GM12878 (cell line): Measurements from ENCODE around the gene PSMC3IP. TPM values are rescaled to one million over a fixed set of nuclear protein-coding genes. Genes with fewer than 3 reads are reported as not detected.
A peak's percentile ranks its signal among the peaks of the same experiment; 100 is the strongest.

ENCODE experiments used
- ASH2L ChIP-seq: fragments of 300-600, 200-600 bp; sonication (generic); IDR thresholded peaks from 2 replicates; pipeline ENCODE4 v1.6.1; 2017; ENCODE audit warnings: low read depth, mild to moderate bottlenecking, borderline replicate concordance
- ATF3 ChIP-seq: IDR thresholded peaks from 2 replicates; pipeline ENCODE4 v1.6.1; 2011; ENCODE audit warnings: low read depth, mild to moderate bottlenecking, low read length, moderate library complexity, borderline replicate concordance; ENCODE audit errors: extremely low read depth
- BCLAF1 ChIP-seq: fragments of 450-650 bp; IDR thresholded peaks from 2 replicates; pipeline ENCODE4 v1.6.1; 2017; ENCODE audit warnings: antibody characterized with exemption, mild to moderate bottlenecking, moderate library complexity
- BHLHE40 ChIP-seq, 2 experiments: fragments of 450-650 bp in 1 of 2; IDR thresholded peaks; 2 replicates each; pipeline ENCODE4 v1.6.1; 2011 to 2017; ENCODE audit warnings: low read depth in 2 of 2, borderline replicate concordance in 1 of 2, improper control_type of control experiment in 1 of 2, low read length in 1 of 2, mild to moderate bottlenecking in 1 of 2
- CHD2 ChIP-seq: IDR thresholded peaks from 2 replicates; pipeline ENCODE4 v1.6.1; 2011; ENCODE audit warnings: low read depth, low read length, improper control_type of control experiment, borderline replicate concordance
- E2F4 ChIP-seq: IDR thresholded peaks from 2 replicates; pipeline ENCODE4 v1.6.1; 2012; ENCODE audit warnings: low read depth, low read length, improper control_type of control experiment
- EED ChIP-seq: sonication (generic); IDR thresholded peaks from 2 replicates; pipeline ENCODE4 v1.6.1; 2016; ENCODE audit warnings: antibody characterized with exemption, low read depth
- ELK1 ChIP-seq: IDR thresholded peaks from 2 replicates; pipeline ENCODE4 v1.6.1; 2012; ENCODE audit warnings: low read depth, low read length, improper control_type of control experiment
- EZH2 ChIP-seq: IDR thresholded peaks from 2 replicates; pipeline ENCODE4 v1.6.1; 2012; ENCODE audit warnings: low read depth, mild to moderate bottlenecking, control low read depth, inconsistent platforms, low read length, borderline replicate concordance; ENCODE audit not compliant: control insufficient read depth
- IKZF2 ChIP-seq, 2 experiments: fragments of 450-650 bp; IDR thresholded peaks; 2 replicates each; pipeline ENCODE4 v1.6.1; 2017; ENCODE audit warnings: mild to moderate bottlenecking in 2 of 2, moderate library complexity in 2 of 2
- IRF5 ChIP-seq: fragments of 450-650 bp; IDR thresholded peaks from 2 replicates; pipeline ENCODE4 v1.6.1; 2017; ENCODE audit warnings: borderline replicate concordance
- KAT2A ChIP-seq: conservative IDR thresholded peaks from 2 replicates; pipeline ENCODE4 v1.6.1; 2011; ENCODE audit warnings: low read depth, low read length; ENCODE audit not compliant: control insufficient read depth
- MLLT1 ChIP-seq: fragments of 450-650 bp; IDR thresholded peaks from 2 replicates; pipeline ENCODE4 v1.6.1; 2016; ENCODE audit warnings: mild to moderate bottlenecking
- NBN ChIP-seq: fragments of 450-650 bp; IDR thresholded peaks from 2 replicates; pipeline ENCODE4 v1.6.1; 2016
- NFIC ChIP-seq: IDR thresholded peaks from 2 replicates; pipeline ENCODE4 v1.6.1; 2012; ENCODE audit warnings: low read depth, mild to moderate bottlenecking, inconsistent platforms, low read length, moderate library complexity
- NR2C2 ChIP-seq: IDR thresholded peaks from 2 replicates; pipeline ENCODE4 v1.6.1; 2011; ENCODE audit warnings: borderline replicate concordance, low read depth; ENCODE audit not compliant: control insufficient read depth, insufficient read length
- NRF1 ChIP-seq: conservative IDR thresholded peaks from 2 replicates; pipeline ENCODE4 v1.6.1; 2011; ENCODE audit warnings: mild to moderate bottlenecking, low read depth, low read length, improper control_type of control experiment
- RELA ChIP-seq: fragments of 450-650 bp; IDR thresholded peaks from 2 replicates; pipeline ENCODE4 v1.8.0; 2014; ENCODE audit warnings: borderline replicate concordance; ENCODE audit not compliant: partially characterized antibody
- SREBF1 ChIP-seq: IDR thresholded peaks from 2 replicates; pipeline ENCODE4 v1.6.1; 2012; ENCODE audit warnings: mild to moderate bottlenecking, low read length
- polyA plus RNA-seq, 11 experiments: library from polyadenylated mRNA; depleted of rRNA in 4 of 11; unstranded in 6 of 11; stranded (reverse) in 5 of 11; fragments of >200 nt; fragmentation: Nextera tagmentation in 4 of 11; fragmentation: Illumina TruSeq in 1 of 11; extraction: Ambion mirVana in 4 of 11; extraction: Trizol in 1 of 11; gene quantifications; 1 replicate in 1 of 11; 2 replicates in 10 of 11; pipeline versions ENCODE4 v1.2.1 to v1.2.3, GENCODE V29; 2011 to 2016; ENCODE audit warnings: inconsistent platforms in 2 of 11, missing spikeins in 2 of 11, low read depth in 1 of 11
- total RNA-seq, 4 experiments: library from RNA; depleted of rRNA in 3 of 4; stranded (reverse); fragments of >200 nt in 3 of 4; fragmentation: Illumina TruSeq in 1 of 4; extraction: Trizol in 1 of 4; gene quantifications; 2 replicates each; pipeline versions ENCODE4 v1.2.1 to v1.2.3, GENCODE V29; 2013 to 2021

Gene PSMC3IP
- total and polyA plus RNA-seq, 10 of the 15 experiments (the other 5 are each of a cell fraction or from before 2014, with no cell fraction given): 6.8 to 34.5 (median 17.7) TPM

DNA sequence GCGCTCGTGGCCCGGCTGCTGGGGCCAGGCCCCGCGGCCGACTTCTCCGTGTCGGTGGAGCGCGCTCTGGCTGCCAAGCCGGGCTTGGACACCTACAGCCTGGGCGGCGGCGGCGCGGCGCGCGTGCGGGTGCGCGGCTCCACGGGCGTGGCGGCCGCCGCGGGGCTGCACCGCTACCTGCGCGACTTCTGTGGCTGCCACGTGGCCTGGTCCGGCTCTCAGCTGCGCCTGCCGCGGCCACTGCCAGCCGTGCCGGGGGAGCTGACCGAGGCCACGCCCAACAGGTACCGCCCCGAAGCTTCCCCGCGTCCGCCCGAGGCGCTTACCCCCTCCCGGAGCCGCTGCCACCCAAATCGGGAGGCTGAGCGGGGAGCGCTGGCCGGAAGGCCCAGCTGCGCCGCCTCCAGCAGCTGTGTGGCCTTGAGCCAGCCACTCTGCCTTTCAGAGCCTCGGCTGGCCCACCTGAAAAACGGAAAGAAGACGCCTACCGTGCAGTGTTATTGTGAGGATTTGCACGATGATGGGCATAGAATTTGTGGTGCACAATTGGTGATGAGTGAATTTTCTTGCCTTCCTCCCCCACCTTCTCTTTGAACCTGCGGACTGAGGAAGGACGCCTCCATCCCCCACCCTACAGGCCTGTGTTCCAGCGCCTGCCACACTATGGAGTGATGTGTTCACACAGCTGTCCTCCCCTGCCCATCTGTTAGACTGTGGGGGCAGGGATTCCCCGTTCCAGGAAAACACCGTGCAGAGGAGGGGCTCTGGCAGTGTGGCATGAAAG, 41.0 kb downstream of the PSMC3IP start (continued):
- no peak for TF ChIP-seq E2F4
- no peak for TF ChIP-seq EED
- TF ChIP-seq IKZF2 (IDR thresholded peaks at IDR 0.05): peak; percentile 9 to 19; a peak in 1 of 4 replicates
- TF ChIP-seq RELA: no peak
- no peak for TF ChIP-seq EZH2
- TF ChIP-seq SREBF1: no peak
- TF ChIP-seq IRF5: no peak
- 0 out of 2 replicates have a peak, but pooled peaks have one; percentile 69 for TF ChIP-seq BCLAF1
- no peak for TF ChIP-seq KAT2A
- TF ChIP-seq ATF3: no peak
- TF ChIP-seq NFIC: no peak
- peak in 1 of 2 experiments; percentile 48; a peak in 2 of 4 replicates for TF ChIP-seq BHLHE40 (IDR thresholded peaks at IDR 0.05; ENCODE audit: borderline replicate concordance in 1 of 2, low read depth in 2 of 2, low read length in 1 of 2)
- no peak for TF ChIP-seq ASH2L
- TF ChIP-seq NBN: peak; percentile 41
- no peak for TF ChIP-seq MLLT1
- no peak for TF ChIP-seq CHD2
- 0 out of 2 replicates have a peak, but pooled peaks have one; percentile 45 for TF ChIP-seq ELK1
- TF ChIP-seq NRF1: 0 out of 2 replicates have a peak, but pooled peaks have one; percentile 9
- no peak for TF ChIP-seq NR2C2
